ENCODE data around the gene MPDZ. TPM values are rescaled to one million over a fixed set of nuclear protein-coding genes. Genes with fewer than 3 reads are reported as not detected.

The MPDZ gene
- total and polyA plus RNA-seq, 12 donors, result 28.0 to 100 (median 75.4) TPM

DNA sequence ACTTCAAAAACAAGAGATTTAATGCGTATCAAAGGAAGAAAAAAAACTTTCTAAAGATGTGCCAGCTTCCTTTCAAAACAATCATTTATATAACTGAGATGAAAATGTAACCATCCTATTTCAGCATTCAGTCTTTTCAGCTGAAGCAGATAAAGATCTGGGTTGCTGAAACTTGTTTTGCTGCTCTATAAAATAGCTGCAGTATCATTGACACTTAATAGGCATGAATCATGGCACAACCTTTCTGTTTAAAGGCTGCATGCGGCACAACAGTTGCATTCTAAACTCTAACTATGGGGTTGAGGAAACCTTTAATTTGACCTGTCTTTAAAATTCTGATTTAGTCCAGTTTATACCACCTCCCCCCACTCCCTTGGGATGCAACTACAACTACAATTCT, 196.7 kb downstream of the MPDZ start:
- H3K4me1 ChIP-seq, result no peaks in the 10 kb centered on the region
- no peak overlapping the region for H3K27ac ChIP-seq
- no peaks in the 10 kb centered on the region for H3K27me3 ChIP-seq
- no peaks in the 10 kb centered on the region for H3K36me3 ChIP-seq
- 94 to 95% methylated on average over 2 of the region's 2 CpGs for WGBS, 2 donors
- DNase-seq (no peak), ATAC-seq (no peak)
- TF ChIP-seq, protein P1, sequence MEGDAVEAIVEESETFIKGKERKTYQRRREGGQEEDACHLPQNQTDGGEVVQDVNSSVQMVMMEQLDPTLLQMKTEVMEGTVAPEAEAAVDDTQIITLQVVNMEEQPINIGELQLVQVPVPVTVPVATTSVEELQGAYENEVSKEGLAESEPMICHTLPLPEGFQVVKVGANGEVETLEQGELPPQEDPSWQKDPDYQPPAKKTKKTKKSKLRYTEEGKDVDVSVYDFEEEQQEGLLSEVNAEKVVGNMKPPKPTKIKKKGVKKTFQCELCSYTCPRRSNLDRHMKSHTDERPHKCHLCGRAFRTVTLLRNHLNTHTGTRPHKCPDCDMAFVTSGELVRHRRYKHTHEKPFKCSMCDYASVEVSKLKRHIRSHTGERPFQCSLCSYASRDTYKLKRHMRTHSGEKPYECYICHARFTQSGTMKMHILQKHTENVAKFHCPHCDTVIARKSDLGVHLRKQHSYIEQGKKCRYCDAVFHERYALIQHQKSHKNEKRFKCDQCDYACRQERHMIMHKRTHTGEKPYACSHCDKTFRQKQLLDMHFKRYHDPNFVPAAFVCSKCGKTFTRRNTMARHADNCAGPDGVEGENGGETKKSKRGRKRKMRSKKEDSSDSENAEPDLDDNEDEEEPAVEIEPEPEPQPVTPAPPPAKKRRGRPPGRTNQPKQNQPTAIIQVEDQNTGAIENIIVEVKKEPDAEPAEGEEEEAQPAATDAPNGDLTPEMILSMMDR (IDR thresholded peaks at IDR 0.05), result no peak
- intact Hi-C loops (cut with DNase I), result loop anchor here in 3 of 10 donors (10.0 kb wide), 2 partner anchors 48 to 198 kb away; no protein-coding TSS in a partner anchor
- no peak overlapping the region for H3K4me3 ChIP-seq
- peaks cover 0 to 5% (median 0%) of the 10 kb centered on the region in 11 donors for H3K9me3 ChIP-seq

DNA sequence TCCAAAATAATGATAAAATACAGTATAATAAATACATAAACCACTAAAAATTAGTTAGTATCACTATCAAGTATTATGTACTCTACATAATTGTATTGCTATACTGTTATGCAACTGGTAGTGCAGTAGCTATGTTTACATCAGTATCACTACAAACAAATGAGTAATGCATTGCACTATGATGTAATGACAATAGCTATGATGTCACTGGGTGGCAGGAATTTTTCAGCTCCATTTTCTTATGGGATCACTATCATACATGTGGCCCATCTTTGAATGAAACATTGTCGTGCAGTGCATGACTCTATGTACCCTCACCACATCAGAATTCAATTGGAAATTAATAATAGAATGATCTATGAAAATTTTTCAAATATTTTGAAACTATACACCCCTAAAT, 201.3 kb downstream of the MPDZ start:
- intact Hi-C loops (cut with DNase I), result no loop called here
- no peak for DNase-seq
- no peak for ATAC-seq
- H3K4me3 ChIP-seq, result no peak overlapping the region
- no peak overlapping the region for H3K27ac ChIP-seq
- no peaks in the 10 kb centered on the region for H3K36me3 ChIP-seq
- no peaks in the 10 kb centered on the region for H3K4me1 ChIP-seq
- H3K9me3 ChIP-seq, result peaks cover 0 to 25% (median 0%) of the 10 kb centered on the region in 11 donors
- no peaks in the 10 kb centered on the region for H3K27me3 ChIP-seq
- WGBS, 2 donors, result 94 to 95% methylated on average over 1 of the region's 1 CpG
- TF ChIP-seq, protein P1 (IDR thresholded peaks at IDR 0.05), result no peak

DNA sequence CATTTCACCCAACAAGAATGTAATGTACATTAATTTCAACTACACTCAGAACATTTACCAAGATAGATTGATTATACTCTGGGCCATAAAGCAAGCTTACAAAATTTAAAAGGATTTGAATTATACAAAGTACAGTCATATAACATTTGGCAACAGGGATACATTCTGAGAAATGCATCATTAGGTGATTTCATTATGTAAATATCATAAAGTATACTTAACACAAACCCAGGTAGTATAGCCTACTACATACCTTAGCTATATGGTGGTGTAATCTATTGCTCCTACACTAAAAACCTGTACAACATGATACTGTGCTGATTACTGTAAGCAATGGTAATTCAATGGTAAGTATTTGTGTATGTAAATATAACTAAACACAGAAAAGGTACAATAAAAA, 202.9 kb downstream of the MPDZ start:
- DNase-seq (no peak), ATAC-seq (no peak)
- H3K36me3 ChIP-seq, result no peaks in the 10 kb centered on the region
- H3K4me3 ChIP-seq, result no peak overlapping the region
- TF ChIP-seq, protein P1 (IDR thresholded peaks at IDR 0.05), result no peak
- intact Hi-C loops (cut with DNase I), result no loop called here
- no peak overlapping the region for H3K27ac ChIP-seq
- peaks cover 0 to 25% (median 0%) of the 10 kb centered on the region in 11 donors for H3K9me3 ChIP-seq
- H3K4me1 ChIP-seq, result no peaks in the 10 kb centered on the region
- no peaks in the 10 kb centered on the region for H3K27me3 ChIP-seq

DNA sequence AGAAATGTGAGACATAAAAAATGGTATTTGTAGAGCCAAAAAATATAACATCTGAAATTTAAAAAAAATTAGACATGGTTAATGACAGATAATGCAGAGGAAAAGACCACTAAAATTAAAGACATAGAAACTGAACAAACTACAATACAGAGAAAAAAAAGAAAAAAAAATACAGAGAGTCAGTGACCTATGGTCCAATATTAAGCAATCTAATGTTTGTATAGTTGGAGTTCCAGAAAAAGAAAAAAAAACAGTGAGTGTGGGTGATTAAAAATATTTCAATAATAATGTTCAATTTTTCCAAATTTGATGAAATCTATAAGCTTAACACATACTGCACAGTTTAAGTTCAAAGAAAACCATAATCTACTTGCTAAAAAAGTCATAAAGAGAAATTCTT, 207.6 kb downstream of the MPDZ start:
- Histone ChIP-seq H3K27ac (no peak overlapping the region), H3K9me3 (peaks cover 0 to 22% (median 0%) of the 10 kb centered on the region in 11 donors), H3K27me3 (no peaks in the 10 kb centered on the region), H3K4me1 (no peaks in the 10 kb centered on the region), H3K36me3 (no peaks in the 10 kb centered on the region), H3K4me3 (no peak overlapping the region)
- no peak for DNase-seq
- TF ChIP-seq, protein P1 (IDR thresholded peaks at IDR 0.05), result no peak
- intact Hi-C loops (cut with DNase I), result no loop called here
- ATAC-seq, result no peak
